Colon (tissue), 2 donors: ENCODE data around the gene PRB2.
"Not testable (repeated sequence)": the region's sequence is repeated elsewhere in the genome, so short reads cannot be mapped to it uniquely, and the experiment has no call there.

ENCODE experiments used
- FAIRE-seq: peaks from 2 replicates; lab custom pipeline; 2012; peaks lifted over from hg19 to GRCh38; lab: Jason Lieb, UNC
- donor health status: control.
- donor health status: control.

PRB2 gene

GRCh38 chr12:11395467-11395866, at the start of gene PRB2:
Gene PRB2 (minus strand): TSS chr12:11395567. CDS start chr12:11395529, 38 bp downstream.
- not testable (repeated sequence) for FAIRE-seq

GRCh38 chr12:11437966-11438365, 42.6 kb upstream of the PRB2 start:
- FAIRE-seq = no peak

- FAIRE-seq = no peak
Observed at GRCh38 chr12:11433664-11434063, 38.3 kb upstream of the PRB2 start.

- FAIRE-seq = no peak
Observed at GRCh38 chr12:11431486-11431885, 36.1 kb upstream of the PRB2 start.

- no peak for FAIRE-seq
Observed at GRCh38 chr12:11427341-11427740, 32.0 kb upstream of the PRB2 start.

- no peak for FAIRE-seq
Observed at GRCh38 chr12:11412731-11413130, 17.4 kb upstream of the PRB2 start.

- no peak for FAIRE-seq
Observed at GRCh38 chr12:11408096-11408495, 12.7 kb upstream of the PRB2 start.

- FAIRE-seq = no peak
Observed at GRCh38 chr12:11397366-11397765, 2.0 kb upstream of the PRB2 start.

- FAIRE-seq = not testable (repeated sequence)
Observed at GRCh38 chr12:11391456-11391855, 3.9 kb downstream of the PRB2 start.

- FAIRE-seq = not testable (repeated sequence)
Observed at GRCh38 chr12:11377420-11377819, 17.9 kb downstream of the PRB2 start.

GRCh38 chr12:11361151-11361550, 34.2 kb downstream of the PRB2 start:
- FAIRE-seq = no peak

- not testable (repeated sequence) for FAIRE-seq
Observed at GRCh38 chr12:11360205-11360883, 35.0 kb downstream of the PRB2 start.

GRCh38 chr12:11351736-11352135, 43.6 kb downstream of the PRB2 start:
- FAIRE-seq = not testable (repeated sequence)

- no peak for FAIRE-seq
Observed at GRCh38 chr12:11348439-11348838, 46.9 kb downstream of the PRB2 start.

GRCh38 chr12:11347810-11348209, 47.6 kb downstream of the PRB2 start:
- no peak for FAIRE-seq

GRCh38 chr12:11344500-11344899, 50.9 kb downstream of the PRB2 start:
- no peak for FAIRE-seq
